ENCODE measurements around the gene RCE1.

DNA sequence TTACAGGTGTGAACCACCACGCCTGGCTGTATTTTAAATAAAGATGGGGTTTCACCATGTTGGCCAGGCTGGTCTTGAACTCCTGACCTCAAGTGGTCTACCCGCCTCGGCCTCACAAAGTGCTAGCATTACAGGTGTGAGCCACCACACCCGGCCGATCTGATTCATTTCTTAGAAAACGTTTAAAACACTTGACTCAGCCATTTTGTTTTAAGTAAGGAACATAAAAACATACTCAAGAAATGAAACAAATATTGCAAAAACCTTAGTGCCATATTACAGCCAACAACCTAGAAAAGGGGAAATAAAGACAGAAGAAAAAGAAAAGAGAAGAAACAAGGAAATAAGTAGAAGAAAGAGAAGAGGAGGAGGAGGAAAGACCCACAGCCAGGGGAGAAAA is 31.0 kb downstream of the RCE1 start:
- no peak for TF ChIP-seq CTCF (conservative IDR thresholded peaks at IDR 0.05; ENCODE audit: low read depth, low read length)
- no peak for TF ChIP-seq EZH2 (IDR thresholded peaks at IDR 0.05; ENCODE audit: borderline replicate concordance, low read depth, low read length, poor library complexity, severe bottlenecking)

Data from A673 (cell line).